AG09309 (cell line): ENCODE results near the gene CASP4.

ENCODE experiments used
- DNase-seq: peaks from one replicate; pipeline ENCODE4 v3.0.0-alpha.2; 2010; ENCODE audit warnings: low read depth
- H3K4me3 ChIP-seq: 2 replicates; pipeline ENCODE4 v1.5.1; 2011; ENCODE audit warnings: mild to moderate bottlenecking, low read depth, low read length, moderate library complexity; ENCODE audit not compliant: control insufficient read depth
- TF ChIP-seq, protein P1 (sequence below): IDR thresholded peaks from 2 replicates; pipeline ENCODE4 v1.5.1; 2011; ENCODE audit warnings: mild to moderate bottlenecking, low read depth, low read length, inconsistent platforms; ENCODE audit not compliant: insufficient read depth, control insufficient read depth; ENCODE audit errors: missing control alignments

CASP4 gene

DNA sequence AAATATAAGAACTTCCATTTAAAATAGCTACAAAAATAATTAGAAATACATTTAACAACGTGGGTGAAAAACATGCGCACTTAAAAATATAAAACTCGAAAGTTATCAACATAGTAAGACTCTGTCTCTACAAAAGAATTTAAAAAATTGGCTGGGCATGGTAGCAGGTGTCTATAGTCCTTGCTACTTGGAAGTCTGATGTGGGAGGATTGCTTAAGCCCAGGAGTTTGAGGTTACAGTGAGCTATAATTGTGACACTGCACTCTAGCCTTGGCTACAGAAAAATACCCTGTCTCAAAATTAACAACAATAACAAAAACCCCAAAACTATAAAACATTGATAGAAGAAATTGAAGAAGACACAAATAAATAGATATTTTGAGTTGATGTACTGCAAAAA is 56.3 kb downstream of the CASP4 start:
- no peak overlapping the region for H3K4me3 ChIP-seq
- TF ChIP-seq, protein P1, sequence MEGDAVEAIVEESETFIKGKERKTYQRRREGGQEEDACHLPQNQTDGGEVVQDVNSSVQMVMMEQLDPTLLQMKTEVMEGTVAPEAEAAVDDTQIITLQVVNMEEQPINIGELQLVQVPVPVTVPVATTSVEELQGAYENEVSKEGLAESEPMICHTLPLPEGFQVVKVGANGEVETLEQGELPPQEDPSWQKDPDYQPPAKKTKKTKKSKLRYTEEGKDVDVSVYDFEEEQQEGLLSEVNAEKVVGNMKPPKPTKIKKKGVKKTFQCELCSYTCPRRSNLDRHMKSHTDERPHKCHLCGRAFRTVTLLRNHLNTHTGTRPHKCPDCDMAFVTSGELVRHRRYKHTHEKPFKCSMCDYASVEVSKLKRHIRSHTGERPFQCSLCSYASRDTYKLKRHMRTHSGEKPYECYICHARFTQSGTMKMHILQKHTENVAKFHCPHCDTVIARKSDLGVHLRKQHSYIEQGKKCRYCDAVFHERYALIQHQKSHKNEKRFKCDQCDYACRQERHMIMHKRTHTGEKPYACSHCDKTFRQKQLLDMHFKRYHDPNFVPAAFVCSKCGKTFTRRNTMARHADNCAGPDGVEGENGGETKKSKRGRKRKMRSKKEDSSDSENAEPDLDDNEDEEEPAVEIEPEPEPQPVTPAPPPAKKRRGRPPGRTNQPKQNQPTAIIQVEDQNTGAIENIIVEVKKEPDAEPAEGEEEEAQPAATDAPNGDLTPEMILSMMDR: no peak
- no peak for DNase-seq

DNA sequence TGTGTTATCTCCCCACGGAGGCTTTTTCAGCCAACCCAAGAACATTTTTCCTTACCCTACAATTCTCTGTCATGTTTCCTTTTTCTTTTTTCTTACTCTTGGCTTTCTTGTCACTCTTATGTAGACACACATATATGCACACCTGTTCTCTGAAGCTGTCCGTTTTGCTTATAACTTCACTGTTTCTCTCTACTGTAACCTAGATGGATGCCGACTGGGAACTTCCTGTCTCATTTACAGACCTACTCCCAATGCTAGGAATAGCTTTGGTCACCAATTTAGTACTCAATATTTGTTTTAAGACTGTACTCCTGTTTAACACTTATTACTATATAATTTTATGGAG is 60.2 kb downstream of the CASP4 start:
- DNase-seq: no peak
- TF ChIP-seq, protein P1: no peak
- no peak overlapping the region for H3K4me3 ChIP-seq

DNA sequence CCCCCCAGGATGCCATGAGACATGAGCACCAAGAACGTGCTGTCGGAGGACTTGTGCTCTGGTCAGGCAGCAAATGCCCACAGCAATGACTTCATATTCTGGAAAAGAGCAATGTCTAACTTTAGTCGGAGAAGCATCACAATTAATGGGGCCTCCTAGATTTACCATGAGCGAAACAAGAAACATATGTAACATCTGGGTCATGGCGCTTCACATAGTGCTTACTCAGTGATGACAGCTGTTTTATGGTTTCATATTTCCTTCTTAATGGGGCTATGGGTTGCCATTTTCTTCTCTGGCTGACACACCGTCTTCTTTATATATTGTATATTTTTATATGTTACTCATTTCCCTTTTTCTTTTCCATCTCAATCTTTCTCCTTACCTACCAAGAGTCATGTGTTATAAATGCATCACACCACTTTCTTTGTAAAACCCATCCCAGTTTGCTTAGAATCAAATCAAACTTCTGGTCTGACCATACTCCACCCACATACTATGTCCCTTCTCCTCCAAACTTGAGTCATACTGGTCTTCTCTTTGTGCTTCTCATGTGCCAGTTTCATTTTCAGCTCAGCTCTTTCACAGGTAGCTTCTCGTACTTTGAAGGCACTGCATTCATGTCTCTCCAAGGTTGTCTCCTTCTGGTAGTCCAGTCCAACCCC is 60.7 kb downstream of the CASP4 start:
- TF ChIP-seq, protein P1: no peak
- H3K4me3 ChIP-seq: no peak overlapping the region
- DNase-seq: no peak

DNA sequence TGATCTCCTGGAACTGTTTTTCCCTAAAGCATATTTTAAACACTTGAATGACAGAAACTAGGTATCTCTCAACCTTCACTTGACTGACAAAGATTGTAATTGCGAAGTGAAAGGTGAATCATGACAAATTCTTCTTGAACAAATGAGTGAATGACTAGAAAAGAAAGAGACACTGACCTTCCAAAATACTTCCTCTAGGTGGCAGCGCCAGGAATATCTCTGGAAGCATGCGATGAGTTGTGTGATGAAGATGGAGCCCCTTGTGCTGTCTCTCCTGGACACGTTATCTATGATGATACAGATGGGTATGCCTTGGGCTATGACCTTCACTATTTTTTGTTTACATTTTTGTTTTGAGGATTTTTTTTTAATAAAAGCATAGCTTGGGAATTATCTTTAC is 63.1 kb downstream of the CASP4 start:
- DNase-seq: no peak
- TF ChIP-seq, protein P1: peak; percentile 11
- no peak overlapping the region for H3K4me3 ChIP-seq

DNA sequence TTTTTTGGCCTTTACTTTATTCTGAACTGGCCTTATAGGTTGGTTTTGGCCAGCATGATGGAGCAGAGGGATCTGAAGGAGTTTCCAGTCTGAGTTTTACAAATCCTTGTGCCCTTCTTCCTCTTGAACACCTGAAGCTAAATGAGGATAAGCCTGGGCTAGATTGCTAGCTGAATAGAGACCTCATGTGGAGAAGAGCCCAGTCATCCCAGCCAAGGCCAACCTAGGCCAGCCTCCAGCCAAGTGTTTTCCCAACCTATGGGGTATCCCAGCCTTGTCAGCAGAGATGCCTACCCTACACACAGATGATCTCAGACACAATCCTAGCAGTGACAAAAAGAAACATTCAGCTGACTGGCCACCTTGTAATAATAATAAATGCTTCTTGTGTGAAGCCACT is 69.1 kb downstream of the CASP4 start:
- DNase-seq: no peak
- TF ChIP-seq, protein P1: no peak
- H3K4me3 ChIP-seq: no peak overlapping the region

DNA sequence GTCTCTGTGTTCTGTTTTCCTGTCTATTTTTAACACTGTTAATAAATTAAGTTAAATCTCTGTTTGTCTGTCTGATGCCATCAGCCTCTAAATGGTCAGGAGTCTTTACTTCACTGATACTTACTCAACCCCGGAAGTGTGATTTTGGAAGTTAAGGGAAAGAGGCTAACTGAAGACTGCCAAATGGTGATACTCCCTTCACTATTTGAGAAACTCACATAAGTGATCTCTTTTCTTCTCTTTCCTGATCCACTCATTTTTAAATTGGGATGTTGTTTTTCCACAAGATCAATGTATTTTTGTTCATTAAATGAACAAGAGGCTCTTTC is 69.7 kb downstream of the CASP4 start:
- TF ChIP-seq, protein P1: no peak
- DNase-seq: no peak
- no peak overlapping the region for H3K4me3 ChIP-seq
